Activated CD8-positive, alpha-beta memory T cell treated with anti-CD3 and anti-CD28 coated beads for 36 hours (primary cell): ENCODE measurements around the gene MRFAP1L1. TPM values are rescaled to one million over a fixed set of nuclear protein-coding genes. Genes with fewer than 3 reads are reported as not detected.

ENCODE experiments used
- CTCF ChIA-PET: fragments of 350-600 bp; sonication (Branson Sonifier 250); formaldehyde crosslinking; loops from one replicate; lab custom pipeline; 2021; ENCODE audit warnings: antibody characterized with exemption; lab: Charles Lee
- POLR2A ChIA-PET: fragments of 350-600 bp; sonication (Branson Sonifier 250); formaldehyde crosslinking; loops from one replicate; lab custom pipeline; 2021; ENCODE audit warnings: antibody characterized with exemption; lab: Charles Lee
- total RNA-seq, 2 experiments: library from RNA; stranded (reverse); gene quantifications; one replicate each; pipeline ENCODE4 v1.2.3, GENCODE V29; 2021

MRFAP1L1 gene
- total RNA-seq, 2 experiments from 2014 or later, result 45.9 to 49.2 TPM

GRCh38 chr4:6720202-6720699 is 10.6 kb upstream of the MRFAP1L1 start:
- POLR2A ChIA-PET, result interaction anchor here (0.6 kb wide), 1 partner anchor 179 kb away, joined by 3 read pairs; no protein-coding TSS in a partner anchor
- CTCF ChIA-PET, result interaction anchor here (0.7 to 7.0 kb wide), 27 partner anchors 9 to 352 kb away, joined by 3 to 90 read pairs (median 3); partner anchors contain the start of genes GRPEL1, MRFAP1L1 and TBC1D14

DNA sequence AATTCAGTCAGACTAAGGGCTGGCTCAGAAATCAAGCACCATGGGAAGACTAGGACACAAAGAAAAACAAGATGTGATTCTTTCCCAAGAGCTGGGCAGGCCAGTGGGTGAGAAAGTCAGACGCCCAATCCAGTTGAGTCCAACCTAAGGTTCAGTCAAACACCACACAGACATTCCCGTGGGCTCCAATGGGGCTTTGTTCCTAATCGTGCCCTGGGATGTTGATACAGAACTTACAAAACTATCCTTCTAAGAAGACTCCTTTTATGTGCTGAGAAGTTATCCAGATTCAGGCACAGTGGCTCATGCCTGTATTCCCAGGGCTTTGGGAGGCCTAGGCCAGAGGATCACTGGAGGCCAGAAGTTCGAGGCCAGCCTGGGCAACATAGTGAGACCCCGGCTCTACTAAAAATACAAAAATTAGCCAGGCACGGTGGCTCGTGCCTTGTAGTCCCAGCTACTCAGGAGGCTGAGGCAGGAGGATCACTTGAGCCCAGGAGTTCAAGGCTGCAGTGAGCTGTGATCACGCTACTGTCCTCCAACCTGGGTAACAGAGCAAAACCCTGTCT is 10.0 kb upstream of the MRFAP1L1 start:
- CTCF ChIA-PET, result interaction anchor here (0.7 to 7.0 kb wide), 20 partner anchors 10 to 352 kb away, joined by 3 to 90 read pairs (median 4); partner anchors contain the start of genes GRPEL1 and MRFAP1L1
- POLR2A ChIA-PET, result interaction anchor here (0.6 kb wide), 1 partner anchor 179 kb away, joined by 3 read pairs; no protein-coding TSS in a partner anchor

GRCh38 chr4:6718932-6719610 is 9.4 kb upstream of the MRFAP1L1 start:
- ChIA-PET POLR2A (no interaction called here), CTCF (interaction anchor here (1.1 to 7.0 kb wide), 6 partner anchors 9 to 351 kb away, joined by 3 to 90 read pairs (median 6); partner anchors contain the start of gene MRFAP1L1)

- ChIA-PET POLR2A (interaction anchor here (0.9 to 2.0 kb wide), 5 partner anchors 9 to 350 kb away, joined by 3 to 7 read pairs (median 4); partner anchors contain the start of gene GRPEL1), CTCF (interaction anchor here (1.3 to 7.0 kb wide), 7 partner anchors 9 to 352 kb away, joined by 3 to 90 read pairs (median 4); no protein-coding TSS in a partner anchor)
Measured at GRCh38 chr4:6716958-6717655, 7.4 kb upstream of the MRFAP1L1 start.

DNA sequence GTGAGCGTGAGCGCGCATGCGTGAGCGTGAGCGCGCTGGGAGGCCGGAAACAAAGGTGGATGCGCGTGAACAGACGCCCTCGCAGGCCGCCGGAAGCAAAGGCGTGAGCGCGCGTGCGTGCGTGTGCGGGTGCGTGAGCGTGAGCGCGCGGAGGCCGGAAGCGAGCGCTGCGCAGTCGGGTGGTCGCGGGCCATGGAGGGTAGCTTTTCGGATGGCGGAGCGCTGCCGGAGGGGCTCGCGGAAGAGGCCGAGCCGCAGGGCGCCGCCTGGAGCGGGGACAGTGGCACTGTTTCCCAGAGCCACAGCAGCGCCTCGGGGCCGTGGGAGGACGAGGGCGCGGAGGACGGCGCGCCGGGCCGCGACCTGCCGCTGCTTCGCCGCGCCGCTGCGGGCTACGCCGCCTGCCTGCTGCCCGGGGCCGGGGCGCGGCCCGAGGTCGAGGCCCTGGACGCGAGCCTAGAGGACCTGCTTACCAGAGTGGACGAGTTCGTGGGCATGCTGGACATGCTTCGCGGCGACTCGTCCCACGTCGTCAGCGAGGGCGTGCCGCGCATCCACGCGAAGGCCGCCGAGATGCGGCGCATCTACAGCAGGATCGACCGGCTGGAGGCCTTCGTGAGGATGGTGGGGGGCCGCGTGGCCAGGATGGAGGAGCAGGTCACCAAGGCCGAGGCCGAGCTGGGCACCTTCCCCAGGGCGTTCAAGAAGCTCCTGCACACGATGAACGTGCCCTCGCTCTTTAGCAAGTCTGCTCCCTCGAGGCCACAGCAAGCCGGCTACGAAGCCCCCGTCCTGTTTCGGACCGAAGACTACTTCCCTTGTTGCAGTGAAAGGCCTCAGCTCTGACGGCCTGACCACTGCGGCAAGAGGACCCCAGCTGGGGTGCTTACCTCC is 6.6 kb upstream of the MRFAP1L1 start, which contains the start of gene BLOC1S4:
BLOC1S4 (plus strand) TSS at position 157 of the 894 bp plus-strand sequence; CDS start at position 193, 36 bp downstream.
- POLR2A ChIA-PET, result interaction anchor here (0.6 to 2.0 kb wide), 10 partner anchors 8 to 351 kb away, joined by 3 to 8 read pairs (median 4); partner anchors contain the start of genes GRPEL1 and MRFAP1

DNA sequence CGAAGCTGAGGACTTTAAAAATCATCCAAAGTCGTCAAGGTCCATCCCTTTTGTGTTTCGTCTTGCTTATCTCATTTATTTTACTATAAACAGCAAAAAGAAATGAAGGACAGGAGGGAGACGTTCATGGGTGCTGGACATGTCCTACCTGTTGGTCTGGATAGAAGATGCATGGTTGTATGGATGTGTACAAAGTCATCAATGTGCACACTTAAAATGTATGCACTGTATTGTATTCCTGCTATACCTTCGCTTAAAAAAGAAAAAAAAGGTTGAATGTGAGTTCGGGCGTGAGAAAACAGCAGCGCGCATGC is 6.0 kb upstream of the MRFAP1L1 start:
- CTCF ChIA-PET, result interaction anchor here (0.8 to 7.0 kb wide), 5 partner anchors 15 to 353 kb away, joined by 3 to 90 read pairs (median 4); no protein-coding TSS in a partner anchor
- POLR2A ChIA-PET, result interaction anchor here (0.6 to 2.0 kb wide), 7 partner anchors 25 to 352 kb away, joined by 3 to 8 read pairs (median 5); partner anchors contain the start of genes GRPEL1 and MRFAP1

More for the DNA sequence above, 6.6 kb upstream of the MRFAP1L1 start, which contains the start of gene BLOC1S4:
- CTCF ChIA-PET, result interaction anchor here (0.8 to 7.0 kb wide), 7 partner anchors 8 to 352 kb away, joined by 3 to 90 read pairs (median 4); no protein-coding TSS in a partner anchor

DNA sequence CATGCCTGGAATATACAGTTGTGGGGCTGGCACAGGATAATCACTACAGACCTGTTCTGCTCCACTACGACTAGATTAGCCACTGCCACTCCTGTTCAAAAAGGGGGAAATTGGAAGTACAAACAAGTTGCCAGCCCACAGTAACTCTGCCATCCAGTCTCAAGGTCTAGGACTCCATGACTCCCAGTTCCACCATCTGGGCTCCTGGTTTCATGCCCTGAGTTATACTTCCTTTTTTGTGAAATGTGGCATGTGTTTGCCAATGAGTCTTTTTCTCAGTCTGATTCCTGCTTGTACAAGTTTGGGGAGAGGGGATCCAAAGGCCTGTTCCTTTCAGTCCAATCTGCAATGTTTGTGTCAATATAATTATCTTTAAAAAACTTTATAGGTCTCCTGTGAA is 5.3 kb upstream of the MRFAP1L1 start:
- ChIA-PET CTCF (interaction anchor here (1.0 to 7.0 kb wide), 3 partner anchors 40 to 159 kb away, joined by 3 to 90 read pairs (median 3); no protein-coding TSS in a partner anchor), POLR2A (interaction anchor here (0.6 to 1.5 kb wide), 2 partner anchors 24 to 115 kb away, joined by 6 read pairs; no protein-coding TSS in a partner anchor)

GRCh38 chr4:6710996-6711395 is 1.3 kb upstream of the MRFAP1L1 start:
- ChIA-PET POLR2A (no interaction called here), CTCF (interaction anchor here (1.4 to 2.5 kb wide), 3 partner anchors 9 to 37 kb away, joined by 4 to 8 read pairs (median 6); a partner anchor contains a TSS)

DNA sequence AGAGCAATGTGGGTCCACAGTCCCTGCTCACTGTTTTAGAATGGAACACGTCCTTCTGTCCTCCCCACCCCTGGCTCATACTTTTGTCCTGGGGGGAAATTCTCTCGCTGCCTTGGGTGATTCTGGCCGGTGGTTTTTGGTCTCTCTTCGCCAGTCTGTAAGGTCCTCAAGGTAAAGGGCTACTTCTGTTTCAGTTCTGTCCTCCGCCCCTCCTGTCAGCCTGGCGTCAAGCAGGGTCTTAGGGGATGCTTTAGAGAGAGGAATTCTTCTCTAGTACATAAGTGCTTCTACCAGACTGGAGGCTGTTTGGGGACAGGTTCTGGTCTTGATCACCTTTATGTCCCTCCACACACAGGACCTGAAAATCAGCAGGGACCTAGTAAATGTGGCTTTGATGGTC is 617 bp upstream of the MRFAP1L1 start:
- ChIA-PET CTCF (interaction anchor here (1.2 to 2.5 kb wide), 4 partner anchors 9 to 36 kb away, joined by 4 to 8 read pairs (median 6); a partner anchor contains a TSS), POLR2A (interaction anchor here (1.0 to 3.4 kb wide), 3 partner anchors 20 to 357 kb away, joined by 3 to 20 read pairs (median 4); partner anchors contain the start of gene GRPEL1)

DNA sequence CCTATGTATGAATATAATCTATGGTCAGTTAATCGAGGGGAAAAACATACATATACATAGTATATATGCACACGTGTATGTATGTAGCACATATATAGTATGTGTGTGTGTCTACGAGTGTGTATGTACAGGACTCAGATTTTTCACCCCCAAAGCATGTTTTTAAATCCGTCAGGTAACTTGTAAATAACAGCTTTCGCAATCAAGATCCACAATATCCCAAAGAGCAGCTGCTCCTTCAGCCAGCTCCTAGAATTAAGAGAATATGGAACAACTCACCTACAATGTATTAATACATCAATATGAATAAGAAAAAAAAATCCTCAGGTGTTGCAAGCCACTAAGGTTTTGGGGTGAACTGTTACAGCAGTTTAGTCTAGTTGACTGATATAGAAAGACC is 3.5 kb downstream of the MRFAP1L1 start:
- CTCF ChIA-PET, result interaction anchor here (0.7 to 5.2 kb wide), 3 partner anchors 25 to 42 kb away, joined by 3 to 23 read pairs (median 5); a partner anchor contains a TSS
- POLR2A ChIA-PET, result interaction anchor here (1.1 kb wide), 1 partner anchor 33 kb away, joined by 5 read pairs; a partner anchor contains a TSS

DNA sequence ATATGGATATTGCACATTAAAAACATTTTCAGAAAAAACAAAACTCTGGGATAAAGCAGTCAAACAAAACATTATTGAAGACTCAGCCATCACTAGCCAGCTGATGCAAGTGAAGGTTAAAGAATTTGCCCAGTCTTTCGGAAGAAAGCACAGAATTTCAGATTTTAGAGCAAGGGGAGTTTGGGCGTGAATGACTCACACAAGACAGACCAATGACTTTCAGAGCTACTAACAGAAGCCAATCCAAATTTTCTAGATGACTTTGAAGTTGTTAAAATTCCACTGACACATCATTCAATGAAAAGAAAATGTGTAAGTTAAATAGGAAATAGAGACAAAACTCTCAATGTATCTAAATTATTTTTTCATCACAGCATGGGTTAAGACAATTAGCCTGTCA is 4.0 kb downstream of the MRFAP1L1 start:
- POLR2A ChIA-PET, result interaction anchor here (0.7 to 1.1 kb wide), 2 partner anchors 32 to 65 kb away, joined by 4 to 5 read pairs; partner anchors contain the start of gene MRFAP1

GRCh38 chr4:6703786-6704185 is 5.9 kb downstream of the MRFAP1L1 start:
- CTCF ChIA-PET, result interaction anchor here (0.9 to 5.2 kb wide), 5 partner anchors 10 to 170 kb away, joined by 3 to 23 read pairs (median 3); a partner anchor contains a TSS
- POLR2A ChIA-PET, result interaction anchor here (1.8 kb wide), 1 partner anchor 30 kb away, joined by 10 read pairs; a partner anchor contains a TSS

More for the DNA sequence above, 4.0 kb downstream of the MRFAP1L1 start:
- CTCF ChIA-PET, result interaction anchor here (1.7 to 5.2 kb wide), 3 partner anchors 15 to 31 kb away, joined by 5 to 23 read pairs (median 10); a partner anchor contains a TSS

DNA sequence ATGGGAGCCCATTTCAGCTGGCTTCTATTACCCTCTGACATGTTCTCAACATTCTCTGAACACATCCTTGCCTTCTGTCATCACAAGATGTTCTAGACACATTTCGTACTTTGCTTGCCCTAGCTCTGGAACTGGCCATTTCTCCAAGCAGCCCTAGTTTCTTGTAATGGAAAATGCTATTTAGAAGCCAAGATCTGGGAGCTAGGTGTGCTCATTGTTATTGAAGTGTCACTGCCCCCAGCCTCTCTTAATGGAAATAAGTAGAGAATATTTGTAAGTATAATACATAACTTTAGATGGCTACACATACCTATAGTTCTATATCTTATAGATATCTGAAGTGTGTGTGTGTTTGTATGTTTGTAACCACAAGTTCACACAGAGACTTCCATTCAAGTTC is 6.9 kb downstream of the MRFAP1L1 start:
- ChIA-PET CTCF (interaction anchor here (0.8 to 2.2 kb wide), 3 partner anchors 12 to 28 kb away, joined by 3 to 7 read pairs (median 4); no protein-coding TSS in a partner anchor), POLR2A (interaction anchor here (0.6 to 1.9 kb wide), 3 partner anchors 13 to 502 kb away, joined by 3 to 6 read pairs (median 6); a partner anchor contains a TSS)

- ChIA-PET POLR2A (interaction anchor here (1.7 to 1.9 kb wide), 2 partner anchors 11 to 27 kb away, joined by 6 read pairs; a partner anchor contains a TSS), CTCF (interaction anchor here (0.9 to 2.2 kb wide), 6 partner anchors 9 to 37 kb away, joined by 3 to 7 read pairs (median 6); partner anchors contain the start of genes BLOC1S4 and MRFAP1L1)
Measured at GRCh38 chr4:6701371-6701770, 8.3 kb downstream of the MRFAP1L1 start.

- POLR2A ChIA-PET, result no interaction called here
- CTCF ChIA-PET, result interaction anchor here (1.1 to 2.0 kb wide), 3 partner anchors 9 to 25 kb away, joined by 4 to 11 read pairs (median 4); partner anchors contain the start of genes BLOC1S4 and MRFAP1L1
Measured at GRCh38 chr4:6699903-6700302, 9.8 kb downstream of the MRFAP1L1 start.

- ChIA-PET CTCF (interaction anchor here (1.1 to 2.0 kb wide), 2 partner anchors 10 to 24 kb away, joined by 4 to 11 read pairs; partner anchors contain the start of gene MRFAP1L1), POLR2A (interaction anchor here (0.8 kb wide), 1 partner anchor 25 kb away, joined by 4 read pairs; no protein-coding TSS in a partner anchor)
Measured at GRCh38 chr4:6699388-6699787, 10.3 kb downstream of the MRFAP1L1 start.
